H1 (cell line): ENCODE results near the gene GNG5.
A peak's percentile ranks its signal among the peaks of the same experiment; 100 is the strongest.

Experiments used
- CEBPB ChIP-seq: IDR thresholded peaks from 2 replicates; pipeline ENCODE4 v1.6.1; 2012; ENCODE audit warnings: low read depth, low read length
- CREB1 ChIP-seq: IDR thresholded peaks from 2 replicates; pipeline ENCODE4 v1.6.1; 2012; ENCODE audit warnings: inconsistent platforms
- EGR1 ChIP-seq: IDR thresholded peaks from 2 replicates; pipeline ENCODE4 v1.6.1; 2011; ENCODE audit warnings: low read depth, low read length, borderline replicate concordance
- EP300 ChIP-seq, 2 experiments: IDR thresholded peaks; 1 replicate in 1 of 2; 2 replicates in 1 of 2; pipeline ENCODE4 v1.6.1; 2011 to 2012; ENCODE audit warnings: low read depth in 2 of 2, low read length in 2 of 2, mild to moderate bottlenecking in 2 of 2, borderline replicate concordance in 1 of 2, inconsistent platforms in 1 of 2, moderate library complexity in 1 of 2
- EZH2 ChIP-seq: fragments of 200-600 bp; sonication (generic); IDR thresholded peaks from 2 replicates; pipeline ENCODE4 v1.7.1; 2012; ENCODE audit warnings: low read depth, mild to moderate bottlenecking, moderate library complexity, low read length, inconsistent platforms; ENCODE audit not compliant: severe bottlenecking
- JUN ChIP-seq: IDR thresholded peaks from 2 replicates; pipeline ENCODE4 v1.6.1; 2011; ENCODE audit warnings: low read depth, mild to moderate bottlenecking, improper control_type of control experiment, low read length
- POLR2A ChIP-seq, 2 experiments: IDR thresholded peaks; 1 replicate in 1 of 2; 2 replicates in 1 of 2; pipeline ENCODE4 v1.6.1; 2011; ENCODE audit warnings: low read depth in 2 of 2, low read length in 2 of 2, mild to moderate bottlenecking in 2 of 2; ENCODE audit errors: control extremely low read depth in 1 of 2
- TCF12 ChIP-seq: IDR thresholded peaks from 2 replicates; pipeline ENCODE4 v1.6.1; 2011; ENCODE audit warnings: low read depth, mild to moderate bottlenecking, low read length
- YY1 ChIP-seq: IDR thresholded peaks from 2 replicates; pipeline ENCODE4 v1.6.1; 2011; ENCODE audit warnings: low read depth, mild to moderate bottlenecking, low read length
- ZNF274 ChIP-seq: IDR thresholded peaks from 2 replicates; pipeline ENCODE4 v1.7.0; 2012; ENCODE audit warnings: low read length, borderline replicate concordance; ENCODE audit errors: extremely low read depth
- TF ChIP-seq, protein P1 (sequence below), 3 experiments: IDR thresholded peaks; 1 replicate in 2 of 3; 2 replicates in 1 of 3; pipeline versions ENCODE4 v1.5.1 to v1.6.1; 2011; ENCODE audit warnings: low read length in 3 of 3, mild to moderate bottlenecking in 3 of 3, inconsistent platforms in 2 of 3, low read depth in 1 of 3, moderate library complexity in 1 of 3; ENCODE audit not compliant: insufficient read depth in 1 of 3; ENCODE audit errors: control extremely low read depth in 1 of 3

DNA sequence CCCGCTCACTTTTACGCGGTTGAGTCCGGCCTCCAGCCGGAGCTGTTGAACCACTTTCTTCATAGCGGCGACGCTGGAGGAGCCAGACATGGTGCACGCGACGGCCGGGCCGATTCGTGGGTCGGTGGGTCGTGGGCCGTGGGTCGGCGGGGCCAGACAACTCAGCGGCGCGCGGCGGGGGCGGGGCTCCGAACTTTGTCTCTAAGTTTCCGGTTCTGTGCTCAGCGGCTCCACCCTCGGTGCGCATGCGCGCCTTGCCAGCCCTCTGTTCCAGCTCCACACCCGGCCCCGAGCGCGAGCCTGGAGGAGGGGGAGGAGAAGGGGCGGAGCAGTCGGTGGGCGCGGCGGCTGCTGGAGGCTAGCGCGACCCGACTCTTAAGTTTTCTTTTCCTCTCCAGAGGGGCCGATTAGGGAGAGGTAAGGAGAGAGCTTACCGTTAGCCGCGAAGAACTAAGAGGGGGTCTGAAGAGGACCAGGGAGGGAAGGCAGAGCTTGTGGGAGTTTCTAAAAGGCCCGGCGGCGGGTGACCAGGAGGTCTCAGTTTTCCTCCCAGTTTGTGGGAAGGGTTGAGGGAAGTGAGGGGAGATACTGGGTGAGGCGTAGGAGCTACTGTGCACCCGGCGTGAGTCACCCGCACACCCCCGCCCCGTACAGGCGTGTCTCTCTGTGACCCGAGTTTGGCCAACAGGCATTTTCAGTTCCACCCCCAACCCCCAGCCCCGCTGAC lies at the start of gene GNG5, which contains the start of gene SPATA1:
- TF ChIP-seq ZNF274 (no peak), YY1 (no peak), POLR2A (IDR thresholded peaks at IDR 0.05; ENCODE audit: control extremely low read depth in 1 of 2, low read depth in 2 of 2, low read length in 2 of 2) (peak in 1 of 2 experiments; percentile 61; a peak in 2 of 3 replicates), EP300 (IDR thresholded peaks at IDR 0.05; ENCODE audit: borderline replicate concordance in 1 of 2, low read depth in 2 of 2, low read length in 2 of 2) (no peak), EZH2 (no peak), EGR1 (no peak), TCF12 (no peak), CREB1 (peak; percentile 48; the same call in 1 of the 2 replicates), CEBPB (no peak), JUN (no peak)
- TF ChIP-seq, protein P1, sequence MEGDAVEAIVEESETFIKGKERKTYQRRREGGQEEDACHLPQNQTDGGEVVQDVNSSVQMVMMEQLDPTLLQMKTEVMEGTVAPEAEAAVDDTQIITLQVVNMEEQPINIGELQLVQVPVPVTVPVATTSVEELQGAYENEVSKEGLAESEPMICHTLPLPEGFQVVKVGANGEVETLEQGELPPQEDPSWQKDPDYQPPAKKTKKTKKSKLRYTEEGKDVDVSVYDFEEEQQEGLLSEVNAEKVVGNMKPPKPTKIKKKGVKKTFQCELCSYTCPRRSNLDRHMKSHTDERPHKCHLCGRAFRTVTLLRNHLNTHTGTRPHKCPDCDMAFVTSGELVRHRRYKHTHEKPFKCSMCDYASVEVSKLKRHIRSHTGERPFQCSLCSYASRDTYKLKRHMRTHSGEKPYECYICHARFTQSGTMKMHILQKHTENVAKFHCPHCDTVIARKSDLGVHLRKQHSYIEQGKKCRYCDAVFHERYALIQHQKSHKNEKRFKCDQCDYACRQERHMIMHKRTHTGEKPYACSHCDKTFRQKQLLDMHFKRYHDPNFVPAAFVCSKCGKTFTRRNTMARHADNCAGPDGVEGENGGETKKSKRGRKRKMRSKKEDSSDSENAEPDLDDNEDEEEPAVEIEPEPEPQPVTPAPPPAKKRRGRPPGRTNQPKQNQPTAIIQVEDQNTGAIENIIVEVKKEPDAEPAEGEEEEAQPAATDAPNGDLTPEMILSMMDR (IDR thresholded peaks at IDR 0.05; ENCODE audit: control extremely low read depth in 1 of 3, insufficient read depth in 1 of 3, low read depth in 1 of 3, low read length in 3 of 3): no peak; a peak in 1 of 4 replicates
